LHCN-M2 (cell line): ENCODE data around the gene PTGS1. TPM values are rescaled to one million over a fixed set of nuclear protein-coding genes. Genes with fewer than 3 reads are reported as not detected.
"Not testable (repeated sequence)": the region's sequence is repeated elsewhere in the genome, so short reads cannot be mapped to it uniquely, and the experiment has no call there.

ENCODE experiments used
- DNase-seq: peaks from one replicate; pipeline ENCODE4 v3.0.0-alpha.2; 2012; ENCODE audit warnings: low read depth
- total RNA-seq: library from RNA; depleted of rRNA; stranded (reverse); fragments of >200 nt; gene quantifications from 2 replicates; pipeline ENCODE4 v1.2.3, GENCODE V29; 2014

Gene PTGS1
- total RNA-seq, 1 experiment from 2014 or later, result 1.7 TPM

- DNase-seq, result no peak
These were observed 23.2 kb upstream of the PTGS1 start for GRCh38 chr9:122347348-122348287.

GRCh38 chr9:122348288-122348777 is 22.5 kb upstream of the PTGS1 start:
- DNase-seq, result no peak

GRCh38 chr9:122348791-122349190 is 22.0 kb upstream of the PTGS1 start:
- no peak for DNase-seq

- no peak for DNase-seq
These were observed 21.6 kb upstream of the PTGS1 start for GRCh38 chr9:122349201-122349600.

- DNase-seq, result peak; percentile 53
These were observed 20.1 kb upstream of the PTGS1 start for GRCh38 chr9:122350577-122351355.

- DNase-seq, result no peak
These were observed 16.2 kb upstream of the PTGS1 start for GRCh38 chr9:122354536-122355199.

- DNase-seq, result no peak
These were observed 15.4 kb upstream of the PTGS1 start for GRCh38 chr9:122355336-122355875.

GRCh38 chr9:122356627-122357026 is 14.2 kb upstream of the PTGS1 start:
- DNase-seq, result no peak

GRCh38 chr9:122360891-122361290 is 9.9 kb upstream of the PTGS1 start:
- peak; percentile 35 for DNase-seq

- DNase-seq, result not testable (repeated sequence)
These were observed 7.7 kb upstream of the PTGS1 start for GRCh38 chr9:122363131-122363530.

- DNase-seq, result no peak
These were observed 6.6 kb upstream of the PTGS1 start for GRCh38 chr9:122364117-122364782.

GRCh38 chr9:122364783-122365150 is 6.1 kb upstream of the PTGS1 start:
- no peak for DNase-seq

- DNase-seq, result no peak
These were observed 4.7 kb upstream of the PTGS1 start for GRCh38 chr9:122366074-122366660.

- DNase-seq, result no peak
These were observed 3.8 kb upstream of the PTGS1 start for GRCh38 chr9:122367065-122367464.

- DNase-seq, result no peak
These were observed 2.9 kb upstream of the PTGS1 start for GRCh38 chr9:122367774-122368460.

- DNase-seq, result no peak
These were observed 2.2 kb upstream of the PTGS1 start for GRCh38 chr9:122368642-122369041.

- no peak for DNase-seq
These were observed 521 bp upstream of the PTGS1 start for GRCh38 chr9:122370303-122370702.

GRCh38 chr9:122371846-122372245 is 1.0 kb downstream of the PTGS1 start:
- no peak for DNase-seq

GRCh38 chr9:122372856-122373845 is 2.3 kb downstream of the PTGS1 start:
- no peak for DNase-seq
